Limb (tissue), 2 donors: ENCODE measurements around the gene LRRC55.

Experiments
- DNase-seq, 2 donors: peaks; one replicate each; pipeline ENCODE4 v3.0.0-alpha.2; 2016; ENCODE audit errors: extremely low spot score in 2 of 2

The LRRC55 gene

DNA sequence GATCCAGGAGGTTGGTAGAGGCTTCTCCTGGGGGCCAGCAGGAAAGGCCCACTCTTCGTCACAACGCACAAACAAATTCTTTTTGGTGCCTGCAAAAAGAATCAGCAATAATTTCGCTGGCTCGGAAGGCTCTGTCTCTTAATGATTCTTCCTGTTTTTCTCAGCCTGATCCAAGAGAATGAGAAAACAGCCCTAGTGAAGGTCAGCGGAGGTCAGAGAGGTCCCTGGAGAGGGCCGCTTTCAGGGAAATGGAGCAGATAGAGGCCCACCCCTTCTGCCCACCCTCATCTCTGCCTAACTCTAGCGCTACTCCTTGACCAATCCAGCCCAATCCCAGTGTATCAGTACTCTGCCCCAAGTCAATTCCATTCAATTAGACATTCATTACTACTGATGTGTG lies 19.2 kb downstream of the LRRC55 start:
- no peak for DNase-seq

DNA sequence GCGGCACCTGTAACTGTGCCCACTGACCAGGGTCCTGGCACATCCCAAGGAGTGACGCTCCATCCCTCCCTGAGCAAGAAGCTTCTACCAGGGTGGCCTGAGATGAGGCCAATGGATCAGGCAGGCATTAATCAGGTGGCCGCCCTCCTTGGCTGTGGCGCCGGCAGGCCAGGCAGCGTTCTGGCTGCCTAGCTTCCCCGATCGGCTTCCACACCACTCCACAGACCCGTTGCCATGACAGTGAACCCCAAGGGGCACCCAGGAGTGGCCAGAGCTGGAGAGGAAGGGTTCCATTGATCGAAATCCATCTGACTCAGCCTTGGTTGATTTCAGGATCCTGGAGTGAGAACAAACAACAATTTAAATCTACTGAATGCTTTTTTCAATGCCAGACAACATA lies 20.5 kb downstream of the LRRC55 start:
- no peak for DNase-seq

DNA sequence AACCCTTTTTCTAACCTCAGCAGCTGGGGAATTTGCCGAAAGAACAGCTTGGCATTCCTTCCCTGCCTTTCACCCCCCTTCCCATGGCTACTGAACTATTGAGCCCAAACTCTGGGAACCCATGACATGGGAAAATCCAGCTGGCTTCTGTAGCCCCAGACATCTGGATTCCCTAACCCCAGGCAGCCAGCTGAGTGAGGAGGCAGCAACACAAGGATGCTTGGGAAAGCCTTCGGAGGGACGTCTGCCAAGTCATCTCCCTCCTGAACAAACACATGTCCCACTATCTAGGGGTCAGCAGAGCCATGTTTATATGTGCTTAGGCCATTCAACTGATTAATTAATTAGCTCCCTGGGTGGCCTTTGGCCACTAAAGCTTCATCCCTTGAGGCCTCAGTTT lies 21.6 kb downstream of the LRRC55 start:
- peak in 1 of 2 donors; percentile 77 for DNase-seq

DNA sequence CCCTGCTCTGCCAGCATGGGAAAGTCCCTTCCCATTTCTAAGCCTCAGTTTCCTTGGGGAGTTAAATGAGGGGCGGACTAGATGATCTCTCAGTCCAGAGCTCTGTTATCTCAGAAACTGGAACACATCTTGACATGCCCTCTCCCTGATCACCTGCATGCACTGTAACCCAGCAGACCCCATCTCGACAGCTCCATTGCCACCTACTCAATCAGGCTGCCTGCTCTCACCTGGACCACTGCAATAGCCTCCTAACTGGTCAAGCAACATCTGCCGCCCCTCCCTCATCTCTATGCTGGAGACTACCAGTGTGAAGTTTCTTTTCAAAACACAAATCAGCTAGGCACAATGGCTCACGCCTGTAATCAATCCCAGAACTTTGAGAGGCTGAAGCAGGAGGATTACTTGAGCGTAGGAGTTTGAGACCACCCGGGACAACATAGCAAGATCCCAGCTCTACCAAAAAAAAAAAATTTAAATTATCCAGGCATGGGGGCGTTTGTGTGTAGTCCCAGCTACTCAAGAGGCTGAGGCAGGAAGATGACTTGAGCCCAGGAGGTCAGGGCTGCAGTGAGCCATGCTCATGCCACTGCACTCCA lies 22.2 kb downstream of the LRRC55 start:
- DNase-seq, result no peak

- DNase-seq, result no peak
Observed at GRCh38 chr11:57205041-57205641, 23.4 kb downstream of the LRRC55 start.

- DNase-seq, result no peak
Observed at GRCh38 chr11:57207168-57207567, 25.4 kb downstream of the LRRC55 start.

GRCh38 chr11:57210781-57211180 lies 29.0 kb downstream of the LRRC55 start:
- DNase-seq, result no peak

GRCh38 chr11:57213342-57214097 lies 31.8 kb downstream of the LRRC55 start:
- peak in 1 of 2 donors; percentile 80 for DNase-seq

- peak in 1 of 2 donors; percentile 59 for DNase-seq
Observed at GRCh38 chr11:57214098-57214417, 32.3 kb downstream of the LRRC55 start.

DNA sequence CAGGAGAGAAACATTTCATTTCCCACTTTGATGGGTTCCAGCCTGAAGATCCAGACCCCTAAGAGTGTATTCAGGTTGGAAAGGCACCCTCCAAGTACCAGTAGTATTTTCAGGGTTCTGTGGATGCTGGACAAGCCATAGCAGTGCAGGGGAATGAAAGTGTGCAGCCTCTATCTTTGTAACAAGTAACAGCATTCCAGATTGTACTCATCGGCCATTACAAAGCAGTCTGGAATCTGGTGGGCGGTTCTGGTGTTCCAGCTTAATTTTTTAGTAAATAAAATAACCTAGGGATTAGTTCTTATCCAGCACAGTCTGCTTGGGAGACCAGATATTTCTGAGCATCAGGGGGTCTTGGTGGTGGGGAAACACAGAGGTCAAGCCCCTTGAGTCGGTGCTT lies 32.7 kb downstream of the LRRC55 start:
- DNase-seq, result no peak

DNA sequence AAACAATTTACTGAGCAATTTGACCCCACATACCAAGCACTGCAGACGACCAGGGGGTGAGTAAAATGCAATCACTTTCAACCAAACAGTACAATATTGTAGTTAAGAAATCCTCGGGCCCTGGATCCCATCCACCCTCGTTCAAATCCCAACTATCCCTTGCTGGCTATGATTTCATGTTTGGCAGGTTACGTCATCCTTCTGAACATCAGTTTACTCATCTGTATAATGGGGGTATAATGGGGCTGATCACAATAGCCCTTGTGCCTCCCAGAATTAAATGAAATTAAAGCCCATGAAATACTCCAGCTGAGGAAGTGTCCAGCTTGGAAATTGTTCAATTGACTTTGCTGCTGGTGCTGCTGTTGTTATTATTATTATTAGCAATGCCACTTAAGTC lies 34.7 kb downstream of the LRRC55 start:
- no peak for DNase-seq

DNA sequence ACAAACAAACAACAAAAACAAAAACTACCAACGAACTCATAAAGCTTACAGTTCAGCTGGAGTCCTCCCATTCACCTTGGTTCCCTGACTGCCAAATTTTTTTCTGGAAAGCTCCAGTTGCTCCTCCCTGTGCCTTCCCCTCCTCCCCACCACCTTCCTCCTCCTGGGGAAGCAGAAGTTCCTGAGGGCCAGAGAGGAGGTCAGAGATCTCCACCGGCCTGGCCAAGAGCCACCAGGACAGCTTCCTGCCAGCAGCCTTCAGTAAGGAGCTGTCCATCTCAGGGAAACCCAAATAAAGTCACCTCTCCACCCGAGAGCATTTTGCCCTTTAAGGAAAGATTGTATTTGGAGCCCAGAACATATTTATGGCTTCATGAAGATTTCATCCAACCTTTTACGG lies 35.3 kb downstream of the LRRC55 start:
- DNase-seq, result no peak

DNA sequence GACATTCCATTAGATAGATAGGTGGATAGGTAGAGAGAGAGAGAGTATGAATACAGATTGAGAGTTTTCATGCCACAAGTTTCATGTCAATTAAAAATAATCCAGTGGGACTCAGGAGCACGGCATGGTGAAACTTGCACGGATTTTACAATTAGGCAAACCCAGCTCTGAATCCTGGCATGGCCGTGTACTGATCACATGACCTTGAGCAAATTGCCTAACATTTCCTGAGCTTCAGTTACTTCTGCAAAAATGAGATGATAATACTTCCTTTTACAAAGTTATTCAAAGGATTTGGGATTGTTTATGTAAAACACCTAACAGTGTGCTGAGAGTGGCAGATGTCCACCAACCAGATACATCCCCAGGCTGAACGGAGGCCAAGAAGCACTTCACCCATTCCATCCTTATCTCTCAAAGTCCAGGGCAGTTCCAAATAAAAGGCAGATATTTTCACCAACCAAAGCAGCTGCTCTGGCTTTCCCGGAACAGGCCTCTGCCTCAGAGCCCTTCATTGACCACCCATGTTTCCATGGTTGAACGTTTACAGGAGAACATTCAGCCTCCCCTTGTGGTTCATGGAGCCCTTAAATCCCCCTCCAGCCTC lies 37.4 kb downstream of the LRRC55 start:
- no peak for DNase-seq

- DNase-seq, result no peak
Observed at GRCh38 chr11:57222239-57222638, 40.5 kb downstream of the LRRC55 start.

DNA sequence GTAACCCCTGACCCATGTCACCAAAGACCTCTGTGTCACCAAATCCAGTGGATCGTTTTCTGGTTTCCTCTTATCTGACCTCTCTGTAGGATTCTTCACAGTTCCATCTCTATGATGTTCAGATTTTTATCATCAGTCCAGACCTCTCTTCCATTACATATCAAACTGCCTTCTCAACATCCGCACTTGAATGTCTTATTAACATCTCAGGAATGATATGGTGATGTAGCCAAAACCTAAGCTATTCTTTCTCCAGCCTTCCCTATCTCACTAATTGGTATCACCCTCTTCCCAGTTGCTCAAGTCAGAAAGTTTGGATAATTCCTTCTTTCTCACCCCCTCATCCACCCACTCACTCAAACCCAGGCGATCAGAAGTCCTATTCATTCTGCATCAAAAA lies 41.8 kb downstream of the LRRC55 start:
- no peak for DNase-seq

DNA sequence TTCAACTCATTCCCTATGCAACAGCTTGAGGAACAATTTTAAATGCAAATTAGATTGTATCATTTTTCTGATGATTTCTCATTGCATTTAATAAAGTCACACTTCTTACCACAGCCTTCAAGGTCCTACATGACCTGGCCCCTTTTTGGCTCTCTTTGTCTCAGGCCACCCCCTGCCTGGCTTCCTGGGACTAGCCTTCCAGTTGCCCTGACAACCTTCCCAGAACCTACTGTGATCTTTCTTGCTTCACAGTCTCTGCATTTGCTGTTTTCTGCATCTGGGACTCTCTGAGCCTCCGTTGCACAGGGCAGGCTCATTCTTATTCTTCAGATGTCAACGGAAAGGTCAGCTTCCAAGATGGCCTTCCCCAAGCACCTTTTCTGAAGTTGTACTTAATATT lies 42.4 kb downstream of the LRRC55 start:
- no peak for DNase-seq

GRCh38 chr11:57224537-57224936 lies 42.8 kb downstream of the LRRC55 start:
- DNase-seq, result no peak

DNA sequence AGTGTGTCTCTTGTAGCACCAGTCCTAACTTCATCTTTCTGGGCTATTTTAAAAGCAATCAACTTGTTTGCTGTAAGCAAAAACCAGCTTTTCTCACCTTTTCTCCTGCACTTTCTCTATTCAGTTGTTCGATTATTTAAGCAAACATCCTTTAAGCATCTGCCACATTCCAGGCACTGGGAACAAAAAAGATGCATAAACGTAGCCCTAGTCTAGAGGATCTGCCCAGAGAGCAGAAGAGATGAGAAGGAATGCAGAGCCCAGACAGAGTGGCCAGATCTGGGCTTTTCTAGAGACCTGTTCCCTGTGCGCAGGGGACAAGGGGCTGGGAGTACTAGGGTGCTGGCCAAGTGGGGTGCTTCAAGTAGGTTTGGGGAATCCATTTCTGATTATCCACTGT lies 46.8 kb downstream of the LRRC55 start:
- DNase-seq, result no peak

DNA sequence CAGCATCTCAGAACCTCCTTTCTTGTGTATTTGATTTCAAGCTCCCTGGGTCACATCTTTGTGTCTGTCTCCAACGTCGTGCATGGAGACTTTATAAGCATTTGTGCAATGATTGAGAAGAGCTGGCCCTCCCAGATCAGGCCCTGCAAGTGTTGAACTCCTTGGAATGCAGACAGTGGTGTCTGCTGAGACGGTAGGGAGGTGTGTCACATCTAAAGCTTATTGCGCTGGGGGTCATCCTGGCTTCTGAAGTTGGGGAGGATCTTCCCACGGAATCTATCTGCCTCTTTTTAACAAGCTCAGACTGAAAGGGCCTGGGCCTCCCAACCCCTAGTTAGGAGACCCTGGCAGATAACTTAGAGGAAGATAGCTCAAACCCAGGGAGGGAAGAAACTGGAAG lies 48.6 kb downstream of the LRRC55 start:
- DNase-seq, result no peak

DNA sequence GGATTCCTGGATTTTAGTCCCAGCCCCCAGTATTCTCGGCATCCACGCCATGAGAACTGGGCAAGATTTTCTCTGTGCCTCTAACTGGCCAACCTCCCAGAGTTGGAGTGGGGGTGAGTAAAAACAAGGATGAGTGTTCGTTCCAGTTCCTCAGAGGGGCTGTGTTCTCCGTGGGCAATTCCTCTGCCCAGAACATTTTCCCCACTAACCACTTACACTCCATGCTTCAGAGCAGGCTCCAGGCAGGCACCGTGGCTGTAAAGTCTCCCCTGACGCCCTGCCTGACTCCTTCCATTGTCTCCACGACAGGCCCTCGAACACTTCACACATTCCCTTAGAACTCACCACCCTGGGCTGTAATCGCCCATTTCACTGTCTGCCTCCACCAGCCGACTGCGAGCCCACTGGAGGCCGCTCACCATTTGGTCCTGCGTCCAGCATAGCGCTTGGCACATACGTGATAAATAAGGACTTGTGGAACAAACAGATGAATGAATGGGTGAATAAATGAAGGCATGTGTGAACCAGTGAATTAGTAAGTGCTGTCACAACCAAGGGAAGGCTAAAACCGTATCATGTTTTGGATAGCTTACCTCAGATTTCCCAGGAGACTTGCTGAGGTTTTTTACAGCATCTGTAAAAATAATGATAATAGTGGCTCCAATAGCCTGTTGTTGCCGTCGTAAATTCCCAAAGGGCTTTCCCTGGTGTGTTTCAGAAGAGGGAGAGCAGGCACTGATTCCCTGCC lies 49.2 kb downstream of the LRRC55 start:
- DNase-seq, result no peak

DNA sequence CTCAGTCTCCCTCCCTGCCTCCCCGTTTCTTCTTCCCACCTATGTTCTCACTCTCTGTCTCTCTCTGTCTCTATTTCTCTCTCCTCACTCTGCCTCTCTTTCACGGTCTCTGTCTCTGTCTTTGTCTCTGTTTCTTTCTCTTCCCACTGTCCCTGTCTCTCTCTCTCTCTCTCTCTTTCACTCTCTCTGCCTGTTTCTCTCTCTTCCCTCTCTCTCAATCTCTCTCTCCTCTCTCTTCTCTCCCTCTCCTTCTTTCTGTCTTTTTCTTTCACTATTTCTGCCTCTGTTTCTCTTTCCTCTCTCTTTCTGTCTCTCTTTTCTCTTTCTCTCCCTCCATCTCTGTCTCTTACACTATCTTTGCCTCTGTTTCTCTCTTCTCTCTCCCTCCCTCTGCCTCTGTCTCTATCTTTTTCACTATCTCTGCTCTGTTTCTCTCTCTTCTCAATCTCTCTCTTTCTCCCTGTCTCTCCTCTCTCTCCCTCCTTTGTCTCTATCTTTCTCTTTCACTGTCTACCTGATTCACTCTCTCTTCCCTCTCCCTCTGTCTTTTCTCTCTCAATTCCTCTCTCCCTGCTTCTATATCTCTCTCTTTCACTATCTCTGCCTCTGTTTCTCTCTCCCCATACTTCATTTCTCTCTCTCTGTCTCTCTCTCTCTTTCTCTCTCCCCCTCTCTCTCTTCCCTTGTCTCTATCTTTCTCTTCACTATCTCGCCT lies 49.9 kb downstream of the LRRC55 start:
- no peak for DNase-seq
